ENCODE results near the gene KDELR1.
A peak's percentile ranks its signal among the peaks of the same experiment; 100 is the strongest.

The KDELR1 gene

DNA sequence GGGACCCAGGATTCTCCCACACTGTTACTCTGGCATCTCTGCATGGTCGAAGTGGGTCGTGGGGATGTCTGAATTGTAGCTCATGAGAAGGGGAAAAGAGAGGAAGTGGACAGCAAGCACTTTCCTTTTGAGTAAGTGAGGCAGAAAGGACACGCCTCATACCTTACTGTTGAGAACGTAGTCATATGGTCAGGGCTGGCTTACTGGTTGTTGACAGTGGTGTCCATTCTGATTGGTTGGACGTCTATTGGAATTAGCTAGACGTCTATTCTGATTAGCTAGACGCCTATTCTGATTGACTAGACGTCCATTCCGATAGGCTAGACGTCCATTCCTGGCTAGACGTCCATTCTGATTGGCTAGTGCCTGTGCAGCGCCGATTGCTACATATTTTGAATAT lies 14.5 kb upstream of the KDELR1 start:
- DNase-seq (ENCODE audit: low read depth in 2 of 2) = no peak
- H3K4me3 ChIP-seq (replicated peaks in 1 of 2; ENCODE audit: low read depth in 2 of 2, low read length in 2 of 2) = no peak overlapping the region
- no peak for TF ChIP-seq CTCF (IDR thresholded peaks at IDR 0.05; ENCODE audit: low read depth, low read length)

GRCh38 chr19:48405010-48405659 lies 13.8 kb upstream of the KDELR1 start:
- no peak overlapping the region for H3K4me3 ChIP-seq (replicated peaks in 1 of 2; ENCODE audit: low read depth in 2 of 2, low read length in 2 of 2)
- TF ChIP-seq CTCF (IDR thresholded peaks at IDR 0.05; ENCODE audit: low read depth, low read length) = no peak
- no peak for DNase-seq (ENCODE audit: low read depth in 2 of 2)

GRCh38 chr19:48403606-48404005 lies 12.3 kb upstream of the KDELR1 start:
- DNase-seq (ENCODE audit: low read depth in 2 of 2) = peak; percentile 65 to 75
- H3K4me3 ChIP-seq (replicated peaks in 1 of 2; ENCODE audit: low read depth in 2 of 2, low read length in 2 of 2) = no peak overlapping the region

DNA sequence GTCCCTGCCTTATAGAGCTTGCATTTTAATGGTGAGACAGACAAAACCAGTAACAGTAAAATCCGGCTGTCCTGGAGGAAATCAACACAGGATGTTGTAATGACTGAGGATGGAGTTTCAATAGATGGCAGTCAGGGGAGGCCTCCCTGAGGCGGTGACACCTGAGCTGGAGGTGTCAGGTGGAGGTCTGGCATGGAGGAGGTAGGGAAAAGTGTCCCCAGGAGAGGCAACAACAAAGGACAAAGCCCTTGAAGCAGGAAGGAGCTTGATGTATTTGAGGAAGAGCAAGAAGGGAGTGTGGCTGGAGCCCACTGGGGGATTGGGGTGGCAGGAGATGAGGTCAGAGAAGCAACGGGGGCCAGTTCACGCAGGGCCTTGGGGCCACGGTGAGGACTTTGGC lies 9.9 kb upstream of the KDELR1 start:
- no peak for DNase-seq (ENCODE audit: low read depth in 2 of 2)
- no peak for TF ChIP-seq CTCF (IDR thresholded peaks at IDR 0.05; ENCODE audit: low read depth, low read length)
- no peak overlapping the region for H3K4me3 ChIP-seq (replicated peaks in 1 of 2; ENCODE audit: low read depth in 2 of 2, low read length in 2 of 2)

More at GRCh38 chr19:48403606-48404005, 12.3 kb upstream of the KDELR1 start:
- TF ChIP-seq CTCF (IDR thresholded peaks at IDR 0.05; ENCODE audit: low read depth, low read length) = no peak

DNA sequence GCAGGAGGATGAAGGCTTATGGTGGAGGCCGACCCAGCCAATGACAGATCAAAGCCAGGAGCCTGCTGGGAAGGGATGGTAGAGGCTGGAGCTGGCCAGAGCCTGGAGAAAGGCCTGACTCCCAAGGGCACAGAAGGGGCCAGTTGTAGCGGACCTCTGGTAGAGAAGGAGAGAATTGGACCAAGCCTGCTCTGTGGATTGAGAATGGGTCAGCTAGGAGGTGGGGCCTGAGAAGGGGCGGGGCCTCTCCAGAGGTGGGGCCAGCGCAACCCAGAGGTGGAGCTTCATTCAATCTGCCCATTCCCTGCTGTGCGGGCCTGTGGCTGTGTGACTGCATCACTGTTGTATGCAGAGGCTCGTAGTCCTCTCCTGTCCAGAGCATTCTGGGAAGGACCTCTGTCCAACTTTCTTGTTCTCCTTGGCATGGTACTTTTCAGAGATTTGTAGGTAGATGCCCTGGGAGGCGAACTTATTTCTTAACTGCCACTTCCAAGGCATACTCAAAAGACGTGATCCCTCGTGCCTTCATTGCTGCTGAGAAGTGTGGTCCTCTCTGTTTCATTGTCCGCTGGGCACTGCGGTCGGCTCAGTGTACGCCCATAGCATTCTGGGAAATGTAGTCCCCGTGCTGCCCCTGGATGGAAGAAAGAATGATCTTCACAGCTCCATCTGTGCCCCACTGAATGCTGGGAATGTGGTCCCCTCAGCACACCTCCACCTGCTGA lies 8.8 kb upstream of the KDELR1 start:
- H3K4me3 ChIP-seq (replicated peaks in 1 of 2; ENCODE audit: low read depth in 2 of 2, low read length in 2 of 2) = peak overlapping the region; percentile 5 to 31
- peak; percentile 70 to 91 for DNase-seq (ENCODE audit: low read depth in 2 of 2)
- TF ChIP-seq CTCF (IDR thresholded peaks at IDR 0.05; ENCODE audit: low read depth, low read length) = no peak

GRCh38 chr19:48398375-48399235 lies 7.3 kb upstream of the KDELR1 start:
- no peak for TF ChIP-seq CTCF (IDR thresholded peaks at IDR 0.05; ENCODE audit: low read depth, low read length)
- peak; percentile 83 to 90 for DNase-seq (ENCODE audit: low read depth in 2 of 2)
- H3K4me3 ChIP-seq (replicated peaks in 1 of 2; ENCODE audit: low read depth in 2 of 2, low read length in 2 of 2) = peak overlapping the region; percentile 52 to 56
